COLO829 (cell line): ENCODE results near the gene MYO15A.
"Not testable (repeated sequence)": the region's sequence is repeated elsewhere in the genome, so short reads cannot be mapped to it uniquely, and the experiment has no call there.

Experiments
- DNase-seq: peaks from one replicate; pipeline ENCODE4 v3.0.0; 2012; ENCODE audit warnings: low spot score

Gene MYO15A

DNA sequence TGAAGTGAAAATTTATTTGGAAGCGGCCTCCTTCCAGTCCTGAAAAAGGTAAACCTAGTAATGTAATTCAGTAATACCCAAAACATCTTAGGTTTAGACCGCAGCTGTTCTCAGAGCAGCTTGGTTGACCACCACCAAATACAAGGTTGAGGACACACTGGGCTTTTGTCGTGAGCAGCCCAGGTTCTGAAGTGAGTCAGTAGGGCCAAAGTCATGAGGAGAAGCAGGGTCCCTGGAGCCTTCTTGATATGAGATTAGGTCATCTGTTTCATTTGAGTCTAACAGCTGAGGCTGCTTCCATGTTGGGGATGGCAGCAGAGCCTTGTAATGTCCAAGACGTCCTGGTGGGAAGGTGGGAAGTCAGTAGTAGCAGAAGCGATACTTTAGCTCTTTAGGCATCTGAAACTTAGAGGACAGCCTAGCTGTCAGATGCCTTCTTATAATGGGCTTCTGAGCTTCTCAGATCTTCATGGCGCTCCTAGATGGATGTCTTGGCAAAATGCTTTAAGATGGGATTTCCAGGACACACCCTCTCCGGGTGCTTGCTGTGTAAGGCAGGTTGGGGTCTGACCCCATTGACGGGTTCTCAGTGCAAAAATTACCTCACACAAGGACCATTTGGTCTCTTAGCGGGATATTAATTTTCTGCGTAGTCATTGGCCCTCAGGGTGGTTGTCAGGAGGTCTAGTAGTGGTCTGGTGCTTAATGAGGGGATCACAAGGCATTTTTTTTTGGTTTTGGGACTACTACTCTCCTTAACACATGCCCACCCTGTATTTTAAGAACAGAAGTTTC, 77.5 kb downstream of the MYO15A start:
- no peak for DNase-seq

DNA sequence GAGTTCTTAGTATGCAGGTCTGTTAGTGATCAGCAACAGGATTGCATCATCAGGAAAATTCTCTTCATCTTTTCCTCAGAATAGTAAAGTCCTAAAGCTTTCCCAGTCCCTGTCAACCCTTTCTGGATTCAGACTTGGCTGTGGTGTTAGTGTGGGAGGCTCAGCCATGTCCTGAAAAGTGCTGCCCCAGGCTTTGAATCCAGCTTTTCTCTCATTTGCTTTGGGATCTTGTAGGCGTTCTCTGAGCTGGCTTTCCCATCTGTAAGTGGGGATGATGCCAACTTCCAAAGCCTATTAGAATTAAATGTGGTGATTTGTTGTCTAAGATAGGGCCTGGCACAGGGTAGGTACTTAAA, 78.0 kb downstream of the MYO15A start:
- DNase-seq = peak; percentile 45

DNA sequence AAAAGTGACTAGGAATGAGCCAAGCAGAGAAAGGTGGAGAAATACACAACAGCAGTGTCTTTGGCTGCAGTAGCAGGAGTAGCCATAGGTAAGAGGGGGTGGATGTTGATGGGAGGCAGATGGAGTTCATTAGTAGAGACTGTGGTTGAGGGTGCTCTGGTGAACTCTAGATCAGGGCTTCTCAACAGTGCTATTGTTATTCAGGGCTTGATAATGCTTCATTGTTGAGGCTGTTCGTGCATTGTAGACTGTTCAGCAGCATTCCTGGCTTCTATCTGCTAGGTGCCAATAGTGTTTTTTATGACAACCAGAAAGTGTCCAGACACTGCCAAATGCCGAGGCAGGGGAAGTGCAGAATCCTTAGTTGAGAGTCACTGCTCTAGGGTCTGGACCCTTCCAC, 78.7 kb downstream of the MYO15A start:
- no peak for DNase-seq

DNA sequence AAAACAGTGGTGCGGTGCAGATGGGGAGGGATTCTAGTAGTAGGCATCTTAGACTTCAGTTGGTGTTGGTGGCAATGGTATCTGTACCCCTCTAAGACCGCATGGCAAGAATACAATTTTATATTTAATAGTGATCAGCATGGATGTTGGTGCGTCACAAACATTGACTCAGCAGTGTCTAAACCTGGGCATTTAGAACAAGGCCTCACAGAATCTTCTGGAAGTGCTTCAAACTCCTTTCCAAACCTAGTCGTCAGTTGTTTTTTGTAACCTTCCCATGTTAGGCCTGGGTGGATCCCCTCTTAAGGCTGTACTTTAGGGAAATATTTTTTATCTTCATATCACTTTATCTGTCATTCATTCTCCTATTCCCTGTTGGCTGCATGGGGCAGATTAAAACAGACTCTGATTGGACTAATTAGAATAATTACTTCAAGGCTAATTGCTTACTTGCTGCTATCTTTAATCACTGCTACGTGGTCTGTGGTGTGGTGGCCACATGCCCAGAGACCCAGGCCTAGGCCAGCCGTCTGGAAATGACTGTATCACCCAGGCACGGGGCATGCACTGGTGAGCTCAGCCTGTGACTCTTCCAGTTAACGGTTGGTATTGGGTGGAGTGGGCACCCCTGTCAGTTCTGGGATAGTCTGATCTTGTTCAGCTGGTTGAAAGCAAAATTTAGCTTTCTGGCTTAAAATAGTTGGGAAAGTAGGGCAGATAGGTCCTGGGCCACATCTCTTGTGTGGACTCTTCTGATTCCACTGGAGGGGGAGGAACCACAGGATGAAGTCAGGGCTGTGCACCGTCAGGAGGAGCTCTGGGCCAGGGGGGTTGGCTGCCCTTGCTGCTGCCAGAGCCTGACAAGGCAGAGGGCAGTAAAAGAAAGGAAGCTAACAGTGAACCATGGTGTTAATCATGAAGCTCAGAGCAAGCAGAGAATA, 79.5 kb downstream of the MYO15A start:
- DNase-seq = no peak

DNA sequence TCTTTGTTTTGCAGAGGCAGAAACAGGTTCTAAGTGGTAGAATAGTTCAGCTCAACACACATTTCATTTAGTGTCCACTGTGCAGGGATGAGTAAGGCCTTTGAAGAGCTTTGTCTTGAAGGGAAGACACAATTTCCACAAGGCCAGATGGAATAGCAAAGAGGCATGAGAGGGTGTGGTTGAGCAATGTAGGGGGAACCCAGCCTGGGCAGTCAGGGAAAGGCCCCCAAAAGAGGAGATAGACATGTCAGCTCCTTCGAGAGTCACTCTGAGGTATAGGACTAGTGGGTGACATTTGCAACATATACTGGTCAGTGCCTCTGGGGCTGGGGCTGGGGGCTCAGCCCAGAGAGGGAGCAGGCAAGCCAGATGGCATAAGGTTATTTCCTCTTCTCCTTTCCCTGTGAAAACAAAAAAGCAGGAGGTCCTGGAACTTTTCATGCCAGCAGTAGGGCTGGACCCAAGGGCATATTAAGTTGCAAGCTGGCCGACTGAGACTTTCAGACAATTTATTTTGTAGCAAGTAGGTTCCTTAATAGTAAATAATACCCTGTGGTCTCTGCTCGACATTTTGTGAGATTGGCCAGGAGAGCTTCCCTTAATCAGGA, 82.2 kb downstream of the MYO15A start:
- DNase-seq = no peak

DNA sequence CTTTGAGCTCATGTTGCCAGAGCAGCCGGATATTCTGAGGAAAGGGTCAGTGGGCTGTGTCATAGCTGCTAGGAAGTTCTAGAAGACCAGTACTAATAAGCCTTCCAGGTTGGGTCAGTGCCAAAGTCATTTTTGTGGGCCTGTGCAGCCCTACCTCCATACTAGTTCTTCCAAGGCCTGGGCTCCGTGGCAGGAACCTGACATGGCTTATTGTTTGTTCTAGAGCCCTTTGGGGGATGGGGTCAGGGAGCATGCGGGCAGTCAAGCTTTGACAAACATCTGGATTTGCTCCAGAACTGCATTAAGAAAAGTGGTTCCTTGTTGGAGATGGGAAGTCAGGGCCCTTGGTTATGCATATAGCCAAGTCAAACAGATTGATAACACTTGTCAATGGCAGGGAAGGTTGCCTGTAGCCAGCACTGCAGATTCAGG, 82.7 kb downstream of the MYO15A start:
- DNase-seq = no peak

DNA sequence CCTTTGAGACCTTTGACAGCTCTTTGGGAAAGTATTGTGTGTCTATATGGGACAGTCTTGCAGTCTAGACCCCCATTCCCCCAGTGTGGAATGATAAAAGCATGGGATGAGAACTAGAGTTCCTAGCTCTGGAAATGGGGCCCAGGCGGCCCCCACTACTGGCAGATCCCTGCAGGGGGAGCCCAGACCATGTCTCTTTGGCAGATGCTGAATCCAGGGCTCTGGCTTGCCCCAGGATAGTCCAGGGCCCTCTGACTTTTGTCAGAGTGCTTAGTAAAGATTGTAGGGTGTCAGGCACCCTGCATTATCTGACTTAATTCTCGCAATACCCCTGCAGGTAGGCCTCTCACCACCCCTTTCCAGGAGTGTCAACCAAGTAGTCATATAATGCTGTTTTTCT, 83.4 kb downstream of the MYO15A start:
- no peak for DNase-seq

DNA sequence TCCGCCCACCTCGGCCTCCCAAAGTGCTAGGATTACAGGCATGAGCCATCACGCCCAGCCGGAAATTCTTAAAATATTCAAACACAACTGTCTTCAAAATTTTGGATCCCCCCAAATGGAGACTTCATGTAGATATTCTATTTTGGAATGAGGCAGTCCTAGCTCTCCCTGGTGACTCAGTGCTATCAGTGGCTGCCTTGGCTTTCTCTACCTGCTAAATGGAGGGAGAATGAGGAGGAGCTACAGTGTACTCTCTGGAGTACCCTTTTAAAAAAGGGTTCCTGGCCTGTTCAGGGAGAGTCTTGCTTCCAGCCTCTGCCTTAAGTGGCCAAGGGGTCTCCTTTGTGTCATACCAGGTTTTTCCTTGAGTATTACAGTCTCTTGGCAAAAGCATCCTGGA, 85.8 kb downstream of the MYO15A start:
- DNase-seq = no peak

DNA sequence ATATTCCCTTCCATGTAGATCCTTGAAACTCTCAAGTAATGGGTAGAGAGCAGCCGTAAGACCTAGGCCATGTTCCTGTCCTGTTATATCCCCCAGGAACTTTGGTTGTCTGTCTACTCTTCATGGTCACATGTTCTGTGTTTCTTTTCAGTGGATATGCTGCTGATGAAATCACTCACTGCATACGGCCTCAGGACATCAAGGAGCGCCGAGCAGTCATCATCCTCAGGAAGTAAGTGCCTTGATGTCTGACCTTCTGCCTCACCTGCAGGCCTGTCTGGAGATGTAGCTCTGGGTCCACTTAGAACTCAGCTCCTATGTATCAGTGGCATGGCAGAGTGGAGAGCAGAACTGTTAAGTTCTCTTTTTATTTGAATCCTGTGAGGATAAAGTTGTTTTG, 86.2 kb downstream of the MYO15A start:
- DNase-seq = no peak

DNA sequence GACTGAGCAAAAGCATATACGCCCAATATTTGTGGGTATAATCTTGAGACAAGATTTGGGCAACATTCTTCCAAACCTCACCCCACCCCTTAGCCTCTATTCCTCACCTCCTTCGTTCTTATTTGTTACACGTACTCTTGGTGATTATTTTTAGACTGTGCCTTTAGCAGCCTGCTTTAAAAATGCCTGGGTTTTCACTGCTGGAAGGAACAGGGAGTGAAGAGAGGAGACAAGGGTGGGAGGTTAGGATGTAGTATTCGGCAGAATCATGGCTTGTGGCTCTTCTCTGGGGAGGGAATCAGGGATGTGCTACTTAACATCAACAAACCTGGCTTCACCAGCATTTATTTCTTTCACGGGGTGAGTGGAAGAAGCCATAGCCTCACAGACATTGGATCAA, 86.7 kb downstream of the MYO15A start:
- DNase-seq = no peak

DNA sequence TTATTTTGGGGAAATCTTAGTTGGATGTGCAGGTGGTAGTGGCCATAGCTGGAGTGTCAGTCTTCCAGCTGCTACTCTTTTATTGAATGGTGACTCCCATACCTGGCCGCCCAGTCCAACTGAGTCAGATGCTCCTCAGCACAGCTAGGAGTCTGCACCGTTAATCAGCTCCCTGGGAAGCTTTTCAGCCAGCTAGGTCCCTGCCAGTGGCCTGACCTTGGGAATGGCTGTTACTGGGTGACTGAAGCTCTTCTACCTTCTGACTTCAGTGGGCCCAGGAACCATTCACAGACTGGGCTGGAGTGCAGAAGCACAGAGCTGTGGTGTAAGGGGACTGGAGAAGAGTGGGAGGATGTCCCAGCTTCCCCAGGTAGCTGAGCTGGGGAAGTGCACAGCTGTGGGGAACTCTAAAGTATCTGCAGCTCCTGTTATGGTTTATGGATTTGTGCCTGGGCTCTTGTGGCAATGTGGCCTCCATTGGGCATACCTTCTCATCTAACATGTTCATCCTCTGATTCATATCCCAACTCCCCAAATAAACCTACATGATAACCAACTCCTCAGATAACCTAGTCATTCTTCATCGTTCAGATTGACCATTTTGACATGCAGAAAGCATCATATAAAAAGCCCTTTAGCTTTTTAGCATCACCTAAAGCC, 89.1 kb downstream of the MYO15A start:
- no peak for DNase-seq

DNA sequence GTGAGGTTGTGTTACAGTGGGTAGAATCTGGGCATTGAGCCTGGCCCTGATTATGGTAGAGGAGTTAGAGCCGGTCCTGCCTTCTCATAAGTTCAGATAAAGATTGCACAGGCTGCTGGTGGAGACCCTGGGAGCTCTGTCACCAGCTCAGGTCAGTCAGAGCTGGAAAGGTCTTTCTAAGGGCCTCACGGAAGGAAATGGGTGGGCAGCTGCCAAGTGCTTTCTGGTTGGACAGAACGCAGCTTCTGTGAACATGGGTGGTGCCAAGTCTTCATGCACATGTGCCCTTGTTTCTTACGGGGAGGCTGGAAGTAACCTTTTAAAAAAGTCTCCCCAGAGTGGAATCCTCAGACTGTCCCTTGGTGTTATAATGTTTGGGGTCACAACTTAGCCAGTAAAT, 90.0 kb downstream of the MYO15A start:
- no peak for DNase-seq

DNA sequence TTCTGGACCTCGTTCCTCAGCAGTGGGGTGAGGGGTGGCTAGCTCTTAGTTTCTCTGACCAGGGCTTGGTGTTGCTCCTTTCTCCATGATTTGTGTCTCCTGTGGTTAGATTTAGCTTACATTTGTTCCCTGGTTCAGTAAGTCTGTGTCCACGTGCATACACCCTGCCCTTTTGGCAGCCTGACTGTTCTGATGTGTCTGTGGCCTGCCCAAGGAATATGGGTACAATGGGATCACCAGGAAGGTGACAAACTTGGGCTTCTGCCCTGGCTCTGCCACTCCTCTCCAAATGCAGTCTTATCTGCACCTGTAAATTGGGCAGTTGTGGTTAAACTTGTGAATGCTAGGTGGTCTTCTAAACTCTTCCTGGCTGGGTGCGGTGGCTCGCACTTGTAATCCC, 92.6 kb downstream of the MYO15A start:
- no peak for DNase-seq

DNA sequence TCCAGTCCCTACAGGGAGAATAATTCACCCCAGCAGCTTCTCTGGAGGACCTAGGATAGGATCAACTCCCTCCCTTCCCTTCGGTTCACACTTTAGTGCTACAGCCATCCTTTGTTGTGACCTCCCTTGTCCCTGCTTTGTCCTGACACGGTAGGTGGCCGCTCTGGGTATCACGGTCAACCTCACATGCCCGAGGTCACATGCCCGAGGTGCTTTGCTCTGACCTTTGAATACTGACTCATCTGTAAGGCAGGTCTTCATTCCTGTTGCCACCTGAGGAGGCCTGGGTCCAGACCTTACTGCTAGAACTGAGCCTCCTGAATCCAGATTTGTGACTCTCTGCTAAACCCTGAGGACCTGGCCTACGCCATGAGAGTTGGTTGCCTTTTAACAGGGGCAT, 94.8 kb downstream of the MYO15A start:
- DNase-seq = no peak

DNA sequence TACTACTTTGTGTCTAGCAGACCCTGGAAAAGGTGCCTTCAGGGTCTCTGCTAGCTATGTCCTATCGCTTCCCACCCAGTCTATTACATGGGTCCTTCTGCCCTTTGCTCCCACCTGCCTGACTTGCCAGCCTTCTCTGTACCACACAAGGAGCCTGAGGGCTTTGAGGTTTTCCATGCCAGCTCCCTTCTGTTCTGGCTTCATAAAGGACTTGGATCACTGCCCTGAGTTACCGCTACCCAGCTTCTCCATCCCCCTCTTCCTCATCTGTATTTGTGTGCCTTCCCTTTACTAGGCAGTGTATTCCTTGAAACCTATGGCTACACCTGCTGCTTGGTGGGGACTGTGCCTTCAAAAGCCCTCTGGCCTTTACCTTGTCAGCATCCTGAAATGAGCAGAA, 97.3 kb downstream of the MYO15A start:
- DNase-seq = no peak

DNA sequence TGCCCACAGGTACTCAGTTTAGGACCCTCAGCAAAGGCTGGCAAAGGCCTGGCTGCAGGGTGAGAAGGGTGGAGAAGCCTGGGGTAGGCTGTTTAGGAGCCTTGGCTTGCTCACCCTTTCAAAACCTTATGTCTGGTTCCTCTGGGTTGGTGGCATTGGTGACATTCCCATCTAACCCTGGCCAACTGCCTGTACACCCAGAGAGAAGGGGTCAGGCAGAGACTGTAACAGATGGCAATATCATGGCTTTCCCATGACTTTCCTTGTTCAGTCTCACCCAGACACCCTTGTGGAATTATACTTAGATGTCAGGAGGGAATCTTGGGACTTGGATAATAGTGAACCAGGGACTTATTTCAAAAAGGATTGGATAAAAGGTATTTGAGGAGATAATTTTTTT, 98.4 kb downstream of the MYO15A start:
- no peak for DNase-seq

DNA sequence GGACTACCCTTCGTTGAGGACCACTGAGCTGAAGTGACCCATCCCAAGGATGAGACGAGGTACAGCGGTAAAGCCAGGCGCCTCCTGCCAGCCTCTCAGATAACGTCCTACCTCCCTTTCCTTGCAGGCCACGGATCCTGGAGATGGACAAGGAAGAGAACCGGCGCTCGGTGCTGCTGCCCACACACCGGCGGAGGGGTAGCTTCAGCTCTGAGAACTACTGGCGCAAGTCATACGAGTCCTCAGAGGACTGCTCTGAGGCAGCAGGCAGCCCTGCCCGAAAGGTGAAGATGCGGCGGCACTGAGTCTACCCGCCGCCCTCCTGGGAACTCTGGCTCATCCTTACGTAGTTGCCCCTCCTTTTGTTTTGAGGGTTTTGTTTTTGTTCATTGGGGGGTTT, 99.5 kb downstream of the MYO15A start:
- DNase-seq = no peak

DNA sequence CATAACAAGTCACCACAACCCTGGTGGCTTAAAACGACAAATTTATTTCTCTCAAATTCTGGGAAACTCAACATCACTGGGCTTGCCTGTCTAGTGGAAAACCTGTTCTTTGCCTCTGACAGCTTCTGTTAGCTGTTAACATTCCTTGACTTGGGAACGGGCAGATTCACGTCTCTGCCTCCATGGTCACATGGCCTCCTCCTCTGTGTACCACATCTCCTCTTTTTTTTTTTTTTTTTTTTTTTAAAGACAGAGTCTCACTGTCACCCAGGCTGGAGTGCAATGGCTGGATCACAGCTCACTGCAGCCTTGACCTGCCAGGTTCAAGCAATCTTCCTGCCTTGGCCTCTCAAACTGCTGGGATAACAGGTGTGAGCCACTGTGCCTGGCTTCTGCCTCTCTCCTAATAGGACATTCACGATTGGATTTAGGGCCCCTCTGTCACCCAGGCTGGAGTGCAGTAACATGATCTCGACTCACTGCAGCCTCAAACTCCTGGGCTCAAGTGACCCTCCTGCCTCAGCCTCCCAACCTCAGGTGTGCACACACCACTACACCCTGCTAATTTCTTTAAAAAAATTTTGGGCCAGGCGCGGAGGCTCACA, 105.2 kb downstream of the MYO15A start:
- DNase-seq = no peak

DNA sequence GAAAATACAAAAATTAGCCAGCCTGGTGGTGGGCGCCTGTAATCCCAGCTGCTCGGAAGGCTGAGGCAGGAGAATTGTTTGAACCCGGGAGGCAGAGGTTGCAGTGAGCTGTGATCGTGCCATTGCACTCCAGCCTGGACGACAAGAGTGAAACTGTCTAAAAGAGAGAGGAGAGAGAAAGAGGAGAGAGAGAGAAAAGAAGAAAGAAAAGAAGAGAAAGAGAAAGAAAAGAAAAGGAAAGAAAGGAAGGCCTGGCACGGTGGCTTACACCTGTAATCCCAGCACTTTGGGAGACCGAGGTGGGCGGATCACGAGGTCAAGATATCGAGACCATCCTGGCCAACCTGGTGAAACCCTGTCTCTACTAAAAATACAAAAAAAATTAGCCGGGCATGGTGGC, 108.3 kb downstream of the MYO15A start:
- not testable (repeated sequence) for DNase-seq

DNA sequence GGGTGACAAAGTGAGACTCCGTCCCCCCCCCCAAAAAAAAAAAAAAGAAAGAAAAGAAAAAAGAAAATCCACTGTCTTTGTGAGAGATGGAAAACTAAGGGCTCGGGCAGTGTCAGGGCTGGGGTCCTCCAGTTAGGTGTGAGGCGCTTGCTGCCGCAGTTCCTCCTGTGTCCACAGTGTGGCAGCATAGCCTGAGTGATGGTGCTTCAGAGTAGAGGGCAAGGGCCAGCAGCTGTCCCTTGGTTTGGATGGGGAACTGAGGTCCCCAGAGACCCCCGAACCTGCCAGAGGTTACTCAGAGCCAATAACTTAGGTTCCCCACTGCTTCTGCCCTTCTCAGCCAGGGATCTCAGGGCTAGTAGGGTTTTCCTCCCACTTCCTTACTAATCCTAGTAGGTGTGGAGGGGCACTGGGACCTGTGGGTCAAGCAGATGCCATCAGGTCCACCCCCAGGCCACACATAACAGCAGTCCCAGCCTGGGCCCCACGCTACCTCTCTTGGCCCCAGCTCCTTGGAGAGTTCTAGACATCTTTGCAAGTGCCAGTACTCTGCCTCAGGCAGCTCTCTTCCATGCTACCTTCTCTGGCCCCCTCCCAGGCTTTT, 109.0 kb downstream of the MYO15A start:
- DNase-seq = peak; percentile 79

DNA sequence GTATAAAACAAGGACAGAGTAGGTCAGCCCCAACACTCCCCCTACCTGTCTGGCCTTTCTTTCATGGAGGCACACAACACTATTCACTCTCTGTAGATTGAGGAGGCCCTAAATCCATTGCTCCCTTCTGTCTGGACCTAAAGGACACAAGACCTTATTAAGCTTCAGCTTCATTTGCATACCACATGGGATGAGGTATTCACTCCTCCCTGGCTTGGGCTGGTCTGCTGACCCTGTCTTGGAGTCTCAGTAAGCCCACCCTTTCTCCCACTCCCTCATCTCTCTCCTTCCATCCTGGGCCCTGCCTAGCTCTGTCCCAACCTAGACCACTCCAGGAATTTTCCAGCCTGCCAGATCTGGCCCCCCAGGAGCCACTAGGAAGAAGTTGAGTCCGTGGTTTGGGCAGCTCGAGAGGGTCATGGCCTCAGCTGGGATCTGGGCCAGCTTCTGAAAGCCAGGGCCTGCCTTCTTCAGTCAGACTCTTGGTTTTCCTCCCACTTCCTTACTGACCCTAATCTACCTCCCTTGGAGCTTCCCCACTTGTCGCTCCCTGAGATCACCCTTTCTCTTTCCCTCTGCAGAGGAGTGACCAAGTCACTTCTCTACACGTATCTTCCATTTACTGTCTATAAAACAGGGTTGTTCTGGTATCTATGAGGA, 110.3 kb downstream of the MYO15A start:
- no peak for DNase-seq
